Stomach (tissue), 9 donors: ENCODE measurements around the gene PDSS2. TPM values are rescaled to one million over a fixed set of nuclear protein-coding genes. Genes with fewer than 3 reads are reported as not detected.
A peak's percentile ranks its signal among the peaks of the same experiment; 100 is the strongest.

Experiments
- DNase-seq, 2 donors: peaks; one replicate each; pipeline versions ENCODE4 v3.0.0 to v3.0.0-alpha.2; 2013 to 2019
- H3K27ac ChIP-seq, 5 donors: fragments of 200-600 bp in 4 of 5; sonication (generic) in 4 of 5; one replicate each; pipeline ENCODE4 v1.5.1; 2013 to 2019; ENCODE audit warnings: mild to moderate bottlenecking in 1 of 5, moderate library complexity in 1 of 5
- H3K27me3 ChIP-seq, 3 donors: fragments of 200-600 bp; sonication (generic); one replicate each; pipeline ENCODE4 v1.5.1; 2017 to 2019; ENCODE audit warnings: mixed run types in 1 of 3
- H3K36me3 ChIP-seq, 4 donors: fragments of 200-600 bp; sonication (generic); 1 replicate in 3 of 4; 2 replicates in 1 of 4; pipeline ENCODE4 v1.5.1; 2016 to 2019
- H3K4me1 ChIP-seq, 4 donors: fragments of 200-600 bp; sonication (generic); one replicate each; pipeline ENCODE4 v1.5.1; 2016 to 2019
- H3K4me3 ChIP-seq, 4 donors: fragments of 200-600 bp; sonication (generic) in 3 of 4; one replicate each; pipeline ENCODE4 v1.5.1; 2016 to 2019; ENCODE audit warnings: mild to moderate bottlenecking in 1 of 4
- H3K9me3 ChIP-seq, 4 donors: fragments of 200-600 bp; sonication (generic); one replicate each; pipeline ENCODE4 v1.5.1; 2016 to 2019
- EP300 ChIP-seq: sonication (generic); formaldehyde crosslinking; IDR thresholded peaks from one replicate; pipeline ENCODE4 v1.6.1; 2017; ENCODE audit warnings: antibody characterized with exemption
- POLR2A ChIP-seq, 4 donors: fragments of 450-650 bp; IDR thresholded peaks; one replicate each; pipeline ENCODE4 v1.6.1; 2016; ENCODE audit warnings: antibody characterized with exemption in 4 of 4, control low read depth in 2 of 4, mild to moderate bottlenecking in 1 of 4, moderate library complexity in 1 of 4
- POLR2AphosphoS5 ChIP-seq, 3 donors: sonication (generic); formaldehyde crosslinking; IDR thresholded peaks; one replicate each; pipeline ENCODE4 v1.6.1; 2016; ENCODE audit warnings: antibody characterized with exemption in 3 of 3
- WGBS, 5 donors: extraction: QIAGEN DNeasy Blood & Tissue Kit in 3 of 5; methylation state at CpG; one replicate each; pipeline versions ENCODE4 v1.1.5 to v1.1.7; 2013 to 2018; 5-methylcytosine and 5-hydroxymethylcytosine counted together
- intact Hi-C: fragments of 100-400 bp; cut with DNase I; formaldehyde crosslinking; loops from one replicate; pipeline ENCODE4 v1.15.1; 2023; ENCODE audit warnings: low total_unique reads
- polyA plus RNA-seq, 3 donors: library from polyadenylated mRNA; stranded (reverse); fragments of 200-250 nt; gene quantifications; one replicate each; pipeline ENCODE4 v1.2.3, GENCODE V29; 2013
- total RNA-seq, 5 donors: library from RNA; depleted of rRNA; stranded (reverse); fragments of >200 nt; gene quantifications; one replicate each; pipeline versions ENCODE4 v1.1.0 to v1.2.3, GENCODE V29; 2014 to 2016
- TF ChIP-seq, protein P1 (sequence below), 7 experiments: fragments of 450-650 bp in 4 of 7; fragments of 200-600 bp in 3 of 7; sonication (generic) in 3 of 7; IDR thresholded peaks; one replicate each; pipeline ENCODE4 v1.5.1; 2016 to 2019; ENCODE audit warnings: antibody characterized with exemption in 7 of 7, control low read depth in 2 of 7, mild to moderate bottlenecking in 1 of 7
- donor health status: healthy with polysubstance abuse.
- donor health status: Bipolar disorder and iron deficiency.
- donor health status: healthy.

Gene PDSS2
- total and polyA plus RNA-seq, 8 donors = 4.5 to 26.1 (median 9.8) TPM; not detected in 1

DNA sequence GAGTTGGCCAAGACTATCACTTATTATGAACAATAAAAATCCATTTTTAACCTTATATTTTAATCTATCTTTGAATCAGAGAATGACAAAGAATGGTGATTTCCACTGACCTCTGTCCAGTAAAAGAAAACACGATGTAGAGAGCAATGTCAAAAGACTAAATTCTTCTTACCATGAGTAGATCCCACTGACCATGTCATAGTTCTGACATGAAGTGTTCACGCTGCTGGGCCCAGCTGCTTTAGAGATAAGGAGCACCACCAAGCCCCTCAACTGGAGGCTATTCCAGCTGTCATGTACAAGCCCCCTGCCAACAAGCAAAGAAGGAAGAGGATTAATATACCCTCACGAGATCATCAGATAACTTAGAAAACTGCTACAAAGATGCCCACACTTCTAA is 125.3 kb downstream of the PDSS2 start:
- TF ChIP-seq POLR2AphosphoS5 (IDR thresholded peaks at IDR 0.05) (no peak), POLR2A (IDR thresholded peaks at IDR 0.05) (no peak), EP300 (no peak)
- TF ChIP-seq, protein P1, sequence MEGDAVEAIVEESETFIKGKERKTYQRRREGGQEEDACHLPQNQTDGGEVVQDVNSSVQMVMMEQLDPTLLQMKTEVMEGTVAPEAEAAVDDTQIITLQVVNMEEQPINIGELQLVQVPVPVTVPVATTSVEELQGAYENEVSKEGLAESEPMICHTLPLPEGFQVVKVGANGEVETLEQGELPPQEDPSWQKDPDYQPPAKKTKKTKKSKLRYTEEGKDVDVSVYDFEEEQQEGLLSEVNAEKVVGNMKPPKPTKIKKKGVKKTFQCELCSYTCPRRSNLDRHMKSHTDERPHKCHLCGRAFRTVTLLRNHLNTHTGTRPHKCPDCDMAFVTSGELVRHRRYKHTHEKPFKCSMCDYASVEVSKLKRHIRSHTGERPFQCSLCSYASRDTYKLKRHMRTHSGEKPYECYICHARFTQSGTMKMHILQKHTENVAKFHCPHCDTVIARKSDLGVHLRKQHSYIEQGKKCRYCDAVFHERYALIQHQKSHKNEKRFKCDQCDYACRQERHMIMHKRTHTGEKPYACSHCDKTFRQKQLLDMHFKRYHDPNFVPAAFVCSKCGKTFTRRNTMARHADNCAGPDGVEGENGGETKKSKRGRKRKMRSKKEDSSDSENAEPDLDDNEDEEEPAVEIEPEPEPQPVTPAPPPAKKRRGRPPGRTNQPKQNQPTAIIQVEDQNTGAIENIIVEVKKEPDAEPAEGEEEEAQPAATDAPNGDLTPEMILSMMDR (IDR thresholded peaks at IDR 0.05) = no peak
- H3K27me3 ChIP-seq = no peaks in the 10 kb centered on the region
- peaks cover 0 to 3% (median 0%) of the 10 kb centered on the region in 4 donors for H3K4me1 ChIP-seq
- no peak for DNase-seq
- H3K27ac ChIP-seq = no peak overlapping the region
- 90 to 93% (median 92%) methylated on average over 3 of the region's 3 CpGs for WGBS, 5 donors
- intact Hi-C loops = no loop called here
- H3K9me3 ChIP-seq = no peaks in the 10 kb centered on the region
- H3K36me3 ChIP-seq = peaks cover 0 to 8% (median 6%) of the 10 kb centered on the region in 4 donors
- H3K4me3 ChIP-seq = no peak overlapping the region

DNA sequence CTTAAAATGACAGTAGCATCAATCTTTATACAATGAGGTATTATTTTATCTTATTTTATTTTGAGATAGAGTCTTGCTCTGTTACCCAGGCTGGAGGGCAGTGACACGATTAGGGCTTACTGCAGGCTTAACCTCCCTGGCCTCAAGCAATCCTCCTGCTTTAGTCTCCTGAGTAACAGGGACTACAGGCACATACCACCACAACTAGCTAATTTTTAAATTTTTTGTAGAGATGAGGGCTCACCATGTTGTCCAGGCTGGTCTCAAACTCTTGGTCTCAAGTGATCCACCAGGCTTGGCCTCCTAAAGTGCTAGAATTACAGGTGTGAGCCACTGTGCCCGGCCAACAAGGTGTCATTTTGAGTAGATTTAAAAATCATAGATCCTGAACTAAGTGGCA is 125.9 kb downstream of the PDSS2 start:
- intact Hi-C loops = no loop called here
- Histone ChIP-seq H3K9me3 (no peaks in the 10 kb centered on the region), H3K4me1 (peaks cover 0 to 7% (median 0%) of the 10 kb centered on the region in 4 donors), H3K27ac (no peak overlapping the region), H3K27me3 (no peaks in the 10 kb centered on the region), H3K4me3 (no peak overlapping the region), H3K36me3 (peaks cover 0 to 8% (median 6%) of the 10 kb centered on the region in 4 donors)
- DNase-seq = no peak
- WGBS, 5 donors = 89 to 97% (median 95%) methylated on average over 2 of the region's 2 CpGs
- TF ChIP-seq EP300 (no peak), POLR2AphosphoS5 (IDR thresholded peaks at IDR 0.05) (no peak), POLR2A (IDR thresholded peaks at IDR 0.05) (no peak)
- TF ChIP-seq, protein P1 (IDR thresholded peaks at IDR 0.05) = no peak

DNA sequence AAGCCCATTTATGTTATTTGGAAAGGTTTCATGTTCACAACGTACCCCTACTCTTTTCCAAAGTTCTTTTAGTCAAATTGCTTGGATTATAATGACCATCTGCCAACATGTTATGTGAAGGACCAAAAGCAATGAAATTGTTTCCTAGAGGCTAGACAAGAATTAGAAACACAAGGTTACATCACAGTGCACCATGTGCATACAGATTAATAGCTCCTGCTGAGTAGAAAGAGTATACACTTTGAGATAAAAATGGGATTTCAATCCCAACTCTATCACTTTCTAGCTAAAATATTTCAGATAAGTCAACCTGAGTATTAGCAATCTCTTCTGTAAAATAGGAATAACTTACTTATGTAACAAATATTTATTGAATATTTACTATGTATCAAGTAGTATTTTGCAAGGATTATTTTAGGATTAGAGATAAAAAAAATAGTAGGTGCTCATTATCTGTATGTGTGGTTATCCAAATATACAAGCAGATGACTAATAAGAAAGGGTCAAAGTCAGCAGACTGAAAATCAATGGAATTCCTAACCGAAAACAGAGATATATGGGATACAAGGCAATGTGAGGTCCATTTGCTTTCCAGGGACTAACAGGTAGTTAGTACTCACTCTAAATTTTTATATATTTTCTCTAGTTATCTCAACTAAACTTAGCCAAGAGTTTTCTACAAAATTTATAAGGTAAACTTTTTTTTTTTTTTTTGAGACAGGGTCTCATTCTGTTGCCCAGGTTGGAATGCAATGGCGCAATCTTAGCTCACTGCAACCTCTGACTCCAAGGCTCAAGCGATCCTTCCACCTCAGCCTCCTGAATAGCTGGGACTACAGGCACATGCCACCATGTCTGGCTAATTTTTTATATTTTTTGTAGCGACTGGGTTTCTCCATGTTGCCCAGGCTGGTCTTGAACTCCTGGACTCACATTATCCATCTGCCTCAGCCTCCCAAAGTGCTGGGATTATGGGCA is 127.7 kb downstream of the PDSS2 start:
- Histone ChIP-seq H3K4me3 (no peak overlapping the region), H3K4me1 (peaks cover 0 to 7% (median 0%) of the 10 kb centered on the region in 4 donors), H3K27ac (no peak overlapping the region), H3K27me3 (no peaks in the 10 kb centered on the region), H3K9me3 (no peaks in the 10 kb centered on the region), H3K36me3 (peaks cover 0 to 8% (median 6%) of the 10 kb centered on the region in 4 donors)
- WGBS, 5 donors = 90 to 97% (median 94%) methylated on average over 5 of the region's 5 CpGs
- intact Hi-C loops = no loop called here
- no peak for DNase-seq
- TF ChIP-seq POLR2AphosphoS5 (IDR thresholded peaks at IDR 0.05) (no peak), EP300 (no peak), POLR2A (IDR thresholded peaks at IDR 0.05) (no peak)
- TF ChIP-seq, protein P1 (IDR thresholded peaks at IDR 0.05) = no peak

DNA sequence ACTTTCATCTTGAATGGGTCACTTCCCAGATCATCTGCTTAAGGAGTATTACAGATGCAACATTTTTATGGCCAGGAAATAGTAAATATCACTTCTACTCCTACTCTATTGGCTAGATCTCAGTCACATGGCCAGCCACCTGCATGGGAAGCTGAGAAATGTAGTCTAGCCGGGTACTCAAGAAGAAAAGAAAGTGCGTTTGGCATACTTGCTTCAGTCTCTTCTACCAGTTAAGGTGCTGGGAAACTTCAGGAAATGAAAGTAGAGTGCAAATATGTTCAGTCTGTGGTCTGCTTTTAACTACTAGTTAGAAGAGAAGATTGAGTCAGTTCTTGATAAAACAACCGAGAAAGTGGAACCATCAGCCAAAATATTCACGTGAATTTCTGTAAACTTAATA is 129.2 kb downstream of the PDSS2 start:
- 21 to 54% (median 28%) methylated on average over 4 of the region's 4 CpGs for WGBS, 5 donors
- Histone ChIP-seq H3K4me3 (no peak overlapping the region), H3K9me3 (no peaks in the 10 kb centered on the region), H3K27ac (peak overlapping the region in 2 of 5 donors; percentile 18 to 50), H3K4me1 (peaks cover 0 to 7% (median 0%) of the 10 kb centered on the region in 4 donors), H3K36me3 (peaks cover 0 to 8% (median 6%) of the 10 kb centered on the region in 4 donors), H3K27me3 (no peaks in the 10 kb centered on the region)
- no peak for TF ChIP-seq POLR2A (IDR thresholded peaks at IDR 0.05)
- TF ChIP-seq EP300 = no peak
- no peak for TF ChIP-seq POLR2AphosphoS5 (IDR thresholded peaks at IDR 0.05)
- TF ChIP-seq, protein P1 (IDR thresholded peaks at IDR 0.05) = no peak
- peak in 1 of 2 donors; percentile 68 for DNase-seq
- intact Hi-C loops = no loop called here
